ENCODE measurements around the gene CD99L2.

DNA sequence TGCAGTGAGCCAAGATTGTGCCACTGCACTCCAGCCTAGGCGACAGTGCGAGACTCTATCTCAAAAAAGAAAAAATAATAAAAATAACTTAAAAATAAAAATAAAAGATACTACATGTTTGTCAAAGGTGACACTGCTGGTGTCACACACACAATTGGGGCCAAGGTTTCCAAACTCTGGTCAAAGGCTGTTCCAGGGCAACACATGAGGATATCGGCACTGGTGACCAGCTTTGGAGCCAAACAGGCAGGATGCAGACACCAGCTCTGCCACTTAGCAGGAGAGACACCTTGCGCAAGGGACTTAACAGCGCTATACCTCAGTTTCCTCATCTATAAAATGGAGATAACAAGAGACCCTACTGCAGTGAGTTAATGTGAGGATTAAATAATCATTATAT is 52.3 kb downstream of the CD99L2 start:
- TF ChIP-seq, protein P1, sequence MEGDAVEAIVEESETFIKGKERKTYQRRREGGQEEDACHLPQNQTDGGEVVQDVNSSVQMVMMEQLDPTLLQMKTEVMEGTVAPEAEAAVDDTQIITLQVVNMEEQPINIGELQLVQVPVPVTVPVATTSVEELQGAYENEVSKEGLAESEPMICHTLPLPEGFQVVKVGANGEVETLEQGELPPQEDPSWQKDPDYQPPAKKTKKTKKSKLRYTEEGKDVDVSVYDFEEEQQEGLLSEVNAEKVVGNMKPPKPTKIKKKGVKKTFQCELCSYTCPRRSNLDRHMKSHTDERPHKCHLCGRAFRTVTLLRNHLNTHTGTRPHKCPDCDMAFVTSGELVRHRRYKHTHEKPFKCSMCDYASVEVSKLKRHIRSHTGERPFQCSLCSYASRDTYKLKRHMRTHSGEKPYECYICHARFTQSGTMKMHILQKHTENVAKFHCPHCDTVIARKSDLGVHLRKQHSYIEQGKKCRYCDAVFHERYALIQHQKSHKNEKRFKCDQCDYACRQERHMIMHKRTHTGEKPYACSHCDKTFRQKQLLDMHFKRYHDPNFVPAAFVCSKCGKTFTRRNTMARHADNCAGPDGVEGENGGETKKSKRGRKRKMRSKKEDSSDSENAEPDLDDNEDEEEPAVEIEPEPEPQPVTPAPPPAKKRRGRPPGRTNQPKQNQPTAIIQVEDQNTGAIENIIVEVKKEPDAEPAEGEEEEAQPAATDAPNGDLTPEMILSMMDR (IDR thresholded peaks at IDR 0.05): no peak
- no peak for TF ChIP-seq ELF4 (CRISPR knock-in tag; IDR thresholded peaks at IDR 0.05; ENCODE audit: low read depth)
- TF ChIP-seq RELA (CRISPR knock-in tag; IDR thresholded peaks at IDR 0.05; ENCODE audit: borderline replicate concordance): no peak
